Hepatocyte (in vitro differentiated cells): Measurements from ENCODE around the gene FBXL20. TPM values are rescaled to one million over a fixed set of nuclear protein-coding genes. Genes with fewer than 3 reads are reported as not detected.
"Not testable (repeated sequence)": the region's sequence is repeated elsewhere in the genome, so short reads cannot be mapped to it uniquely, and the experiment has no call there.

Experiments used
- DNase-seq: peaks from one replicate; pipeline ENCODE4 v3.0.0-alpha.2; 2016; ENCODE audit warnings: low spot score
- H2AFZ ChIP-seq: fragments of 200-600 bp; sonication (generic); 2 replicates; pipeline ENCODE4 v1.6.0; 2016; ENCODE audit warnings: antibody characterized with exemption, mild to moderate bottlenecking
- H3K27ac ChIP-seq: fragments of 200-600 bp; sonication (generic); 2 replicates; pipeline ENCODE4 v1.5.1; 2016; ENCODE audit warnings: mild to moderate bottlenecking
- H3K27me3 ChIP-seq: fragments of 200-600 bp; sonication (generic); 2 replicates; pipeline ENCODE4 v1.6.1; 2016
- H3K36me3 ChIP-seq: fragments of 200-600 bp; sonication (generic); replicated peaks from 2 replicates; pipeline ENCODE4 v1.5.1; 2016; ENCODE audit warnings: low read depth; ENCODE audit not compliant: insufficient read depth
- H3K4me1 ChIP-seq: fragments of 200-600 bp; sonication (generic); 2 replicates; pipeline ENCODE4 v1.5.1; 2016; ENCODE audit warnings: mild to moderate bottlenecking, moderate library complexity; ENCODE audit not compliant: insufficient read depth
- H3K4me2 ChIP-seq: fragments of 200-600 bp; sonication (generic); 2 replicates; pipeline ENCODE4 v1.6.0; 2016
- H3K4me3 ChIP-seq: fragments of 200-600 bp; sonication (generic); 2 replicates; pipeline ENCODE4 v1.5.1; 2016; ENCODE audit warnings: mild to moderate bottlenecking
- H3K79me2 ChIP-seq: fragments of 200-600 bp; sonication (generic); 2 replicates; pipeline ENCODE4 v1.6.0; 2017; ENCODE audit warnings: mild to moderate bottlenecking
- H3K9me2 ChIP-seq: fragments of 200-600 bp; sonication (generic); replicated peaks from 2 replicates; pipeline ENCODE4 v1.6.0; 2017; ENCODE audit warnings: mild to moderate bottlenecking; ENCODE audit not compliant: insufficient read depth
- H3K9me3 ChIP-seq: fragments of 200-600 bp; sonication (generic); 2 replicates; pipeline ENCODE4 v1.5.1; 2016; ENCODE audit warnings: low read depth, mild to moderate bottlenecking
- H4K20me1 ChIP-seq: fragments of 200-600 bp; sonication (generic); 2 replicates; pipeline ENCODE4 v1.6.0; 2016; ENCODE audit warnings: mild to moderate bottlenecking; ENCODE audit not compliant: insufficient read depth, poor library complexity, severe bottlenecking
- CTCF ChIP-seq: fragments of 200-600 bp; sonication (generic); IDR thresholded peaks from 2 replicates; pipeline ENCODE4 v1.5.1; 2016; ENCODE audit warnings: antibody characterized with exemption, mild to moderate bottlenecking; ENCODE audit not compliant: poor library complexity
- EZH2 ChIP-seq: fragments of 200-600 bp; sonication (generic); IDR thresholded peaks from 2 replicates; pipeline ENCODE4 v1.6.1; 2016; ENCODE audit warnings: antibody characterized with exemption, mild to moderate bottlenecking, borderline replicate concordance
- EZH2phosphoT487 ChIP-seq: fragments of 200-600 bp; sonication (generic); IDR thresholded peaks from one replicate; pipeline ENCODE4 v1.6.1; 2018; ENCODE audit warnings: antibody characterized with exemption, mild to moderate bottlenecking, low read depth, moderate library complexity; ENCODE audit not compliant: unreplicated experiment, severe bottlenecking
- WGBS: methylation state at CpG from one replicate; pipeline ENCODE4 v1.1.6; 2016; ENCODE audit warnings: low lambda C conversion rate; ENCODE audit errors: missing lambda C conversion rate; 5-methylcytosine and 5-hydroxymethylcytosine counted together
- polyA plus RNA-seq: library from polyadenylated mRNA; unstranded; fragments of >200 nt; fragmentation: Nextera tagmentation; extraction: Ambion mirVana; gene quantifications from 2 replicates; pipeline ENCODE4 v1.2.1, GENCODE V29; 2016
- total RNA-seq: library from RNA; depleted of rRNA; stranded (reverse); fragments of >200 nt; gene quantifications from 2 replicates; pipeline ENCODE4 v1.2.3, GENCODE V29; 2014

FBXL20 gene
- total and polyA plus RNA-seq, 2 experiments from 2014 or later = 8.0 to 11.6 TPM

GRCh38 chr17:39306509-39307212, 94.8 kb downstream of the FBXL20 start:
- Histone ChIP-seq H2AFZ (no peak overlapping the region), H3K27me3 (no peaks in the 10 kb centered on the region), H3K36me3 (no peaks in the 10 kb centered on the region), H3K4me2 (no peak overlapping the region), H3K9me3 (no peaks in the 10 kb centered on the region), H3K4me1 (no peaks in the 10 kb centered on the region), H4K20me1 (no peaks in the 10 kb centered on the region), H3K79me2 (no peaks in the 10 kb centered on the region), H3K27ac (no peak overlapping the region), H3K4me3 (no peak overlapping the region), H3K9me2 (no peaks in the 10 kb centered on the region)
- no peak for DNase-seq
- WGBS = 85% methylated on average over 3 of the region's 3 CpGs
- TF ChIP-seq CTCF = no peak
- no peak for TF ChIP-seq EZH2
- no peak for TF ChIP-seq EZH2phosphoT487

- no peak overlapping the region for H3K4me2 ChIP-seq
These were observed 95.4 kb downstream of the FBXL20 start for GRCh38 chr17:39305978-39306377.

DNA sequence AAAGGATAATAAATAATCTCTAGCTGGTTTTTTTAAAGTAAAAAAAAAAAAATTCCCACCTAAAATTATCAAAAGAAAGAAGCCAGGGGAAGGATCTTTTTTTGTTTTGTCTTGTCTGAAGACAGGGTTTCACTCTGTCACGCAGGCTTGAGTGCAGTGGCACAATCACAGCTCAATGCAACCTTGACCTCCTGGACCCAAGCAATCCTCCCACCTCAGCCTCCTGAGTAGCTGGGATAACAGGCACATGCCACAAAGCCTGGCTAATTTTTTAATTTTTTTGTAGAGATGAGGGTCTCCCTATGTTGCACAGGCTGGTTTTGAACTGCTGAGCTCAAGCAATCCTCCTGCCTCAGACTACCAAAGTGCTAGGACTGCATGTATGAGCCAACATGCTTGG, 97.2 kb downstream of the FBXL20 start:
- Histone ChIP-seq H3K79me2 (no peaks in the 10 kb centered on the region), H3K4me1 (no peaks in the 10 kb centered on the region), H3K4me2 (no peak overlapping the region), H3K27ac (no peak overlapping the region), H2AFZ (no peak overlapping the region), H3K27me3 (no peaks in the 10 kb centered on the region), H3K36me3 (no peaks in the 10 kb centered on the region), H3K4me3 (no peak overlapping the region), H4K20me1 (no peaks in the 10 kb centered on the region), H3K9me3 (no peaks in the 10 kb centered on the region), H3K9me2 (no peaks in the 10 kb centered on the region)
- 95% methylated on average over 1 of the region's 1 CpG for WGBS
- TF ChIP-seq EZH2phosphoT487 (no peak), CTCF (no peak), EZH2 (no peak)
- no peak for DNase-seq

More at GRCh38 chr17:39305978-39306377, 95.4 kb downstream of the FBXL20 start:
- no peak for TF ChIP-seq EZH2phosphoT487
- no peak for TF ChIP-seq CTCF
- DNase-seq = no peak
- H3K27ac ChIP-seq = no peak overlapping the region
- no peaks in the 10 kb centered on the region for H3K79me2 ChIP-seq
- H3K36me3 ChIP-seq = no peaks in the 10 kb centered on the region
- H4K20me1 ChIP-seq = no peaks in the 10 kb centered on the region
- no peaks in the 10 kb centered on the region for H3K9me2 ChIP-seq
- no peak overlapping the region for H2AFZ ChIP-seq
- no peak overlapping the region for H3K4me3 ChIP-seq
- no peaks in the 10 kb centered on the region for H3K9me3 ChIP-seq
- no peaks in the 10 kb centered on the region for H3K27me3 ChIP-seq
- H3K4me1 ChIP-seq = no peaks in the 10 kb centered on the region
- 84% methylated on average over 7 of the region's 7 CpGs for WGBS

DNA sequence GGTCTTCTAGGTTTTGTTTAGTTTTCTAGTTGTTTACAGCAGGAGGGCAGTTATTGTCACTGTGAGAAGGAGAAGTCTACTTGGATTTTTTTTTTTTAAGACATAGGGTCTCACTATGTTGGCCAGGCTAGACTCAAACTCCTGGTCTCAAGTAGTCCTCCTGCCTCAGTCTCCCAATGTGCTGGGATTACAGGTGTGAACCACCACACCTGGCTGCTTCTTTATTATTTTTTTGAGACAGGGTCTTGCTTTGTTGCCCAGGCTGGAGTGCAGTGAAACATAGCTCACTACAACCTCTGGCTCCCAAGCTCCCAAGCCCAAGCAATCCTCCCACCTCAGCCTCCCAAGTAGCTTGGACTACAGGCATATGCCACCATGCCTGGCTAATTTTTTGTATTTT, 107.4 kb downstream of the FBXL20 start:
- no peak for DNase-seq
- Histone ChIP-seq H2AFZ (no peak overlapping the region), H3K4me2 (no peak overlapping the region), H3K27ac (no peak overlapping the region), H3K27me3 (no peaks in the 10 kb centered on the region), H3K9me3 (no peaks in the 10 kb centered on the region), H3K9me2 (no peaks in the 10 kb centered on the region), H3K36me3 (no peaks in the 10 kb centered on the region), H4K20me1 (no peaks in the 10 kb centered on the region), H3K4me3 (no peak overlapping the region), H3K79me2 (no peaks in the 10 kb centered on the region), H3K4me1 (no peaks in the 10 kb centered on the region)
- TF ChIP-seq CTCF (no peak), EZH2 (no peak), EZH2phosphoT487 (no peak)

DNA sequence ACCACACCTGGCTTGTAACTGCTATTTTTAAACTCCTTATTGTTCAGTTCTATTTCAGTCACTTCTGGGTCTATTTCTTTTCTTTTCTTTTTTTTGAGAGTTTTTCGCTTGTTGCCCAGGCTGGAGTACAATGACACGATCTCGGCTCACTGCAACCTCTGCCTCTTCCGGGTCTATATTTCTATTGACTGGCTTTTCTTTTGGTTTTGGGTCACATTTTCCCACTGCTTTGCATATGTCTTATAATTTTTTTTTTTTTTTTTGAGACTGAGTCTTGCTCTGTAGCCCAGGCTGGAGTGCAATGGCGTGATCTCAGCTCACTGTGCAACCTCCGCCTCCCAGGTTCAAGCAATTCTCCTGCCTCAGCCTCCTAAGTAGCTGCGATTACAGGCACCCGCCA, 108.9 kb downstream of the FBXL20 start:
- H3K4me1 ChIP-seq, H3K27ac ChIP-seq, H3K36me3 ChIP-seq, H2AFZ ChIP-seq, H3K9me3 ChIP-seq, H3K4me2 ChIP-seq, H3K27me3 ChIP-seq, H3K9me2 ChIP-seq, H3K4me3 ChIP-seq, H4K20me1 ChIP-seq, DNase-seq, H3K79me2 ChIP-seq: not testable (repeated sequence)
- 100% methylated on average over 8 of the region's 8 CpGs for WGBS
